HepG2 (cell line): ENCODE results near the gene ORC1. TPM values are rescaled to one million over a fixed set of nuclear protein-coding genes. Genes with fewer than 3 reads are reported as not detected.

ENCODE experiments used
- ATAC-seq: fragments of 200-7000 bp; cut with Tn5 transposase; 3 replicates; pipeline ENCODE4 v1.9.1; 2020; ENCODE audit warnings: mild to moderate bottlenecking, moderate library complexity
- BruUV-seq: library from RNA; stranded (reverse); fragments of 400-500 nt; replicated peaks from 2 replicates; lab custom pipeline; 2021; lab: Mats Ljungman, UMichigan
- CTCF ChIA-PET: fragments of 300-600 bp; formaldehyde crosslinking; extraction: SDS; loops from one replicate; lab custom pipeline; 2021; ENCODE audit warnings: low total read pairs, inconsistent platforms, low intra/inter-chr PET ratio; lab: Yijun Ruan, JAX
- POLR2A ChIA-PET: fragments of 350-600 bp; sonication (Branson Sonifier 250); formaldehyde crosslinking; loops from one replicate; lab custom pipeline; 2020; ENCODE audit warnings: antibody characterized with exemption, inconsistent platforms; lab: Yijun Ruan, JAX
- DNase-seq: peaks from one replicate; pipeline ENCODE4 v3.0.0-alpha.2; 2015; ENCODE audit warnings: low spot score
- FAIRE-seq: peaks from 3 replicates; lab custom pipeline; 2011; peaks lifted over from hg19 to GRCh38; lab: Jason Lieb, UNC
- H2AFZ ChIP-seq: one replicate; pipeline ENCODE4 v1.6.1; 2011; ENCODE audit warnings: low read length, inconsistent platforms
- H3K27ac ChIP-seq: fragments of 300-600 bp; 3 replicates; pipeline ENCODE4 v1.8.0; 2011; ENCODE audit warnings: mixed run types, mild to moderate bottlenecking, mixed read lengths, low read length, inconsistent platforms; ENCODE audit not compliant: insufficient read depth; ENCODE audit errors: extremely low read length
- H3K27me3 ChIP-seq, 2 experiments: fragments of 200-600 bp in 1 of 2; 2 replicates in 1 of 2; 3 replicates in 1 of 2; pipeline versions ENCODE4 v1.6.0 to v1.8.0; 2011; ENCODE audit warnings: low read length in 2 of 2, mild to moderate bottlenecking in 2 of 2, moderate library complexity in 2 of 2, inconsistent platforms in 1 of 2; ENCODE audit not compliant: insufficient read depth in 2 of 2, control insufficient read depth in 1 of 2
- H3K36me3 ChIP-seq, 2 experiments: fragments of 200-600 bp in 1 of 2; replicated peaks in 1 of 2; 2 replicates in 1 of 2; 3 replicates in 1 of 2; pipeline versions ENCODE4 v1.5.1 to v1.8.0; 2011; ENCODE audit warnings: low read length in 2 of 2, inconsistent platforms in 1 of 2; ENCODE audit not compliant: insufficient read depth in 2 of 2, control insufficient read depth in 1 of 2
- H3K4me1 ChIP-seq: 2 replicates; pipeline ENCODE4 v1.5.1; 2012; ENCODE audit warnings: low read length, inconsistent platforms; ENCODE audit not compliant: insufficient read depth
- H3K4me2 ChIP-seq: 2 replicates; pipeline ENCODE4 v1.6.0; 2011; ENCODE audit warnings: low read depth, low read length, inconsistent platforms
- H3K4me3 ChIP-seq, 3 experiments: fragments of 200-600 bp in 1 of 3; sonication (generic), shearing (Covaris generic) in 1 of 3; replicated peaks in 1 of 3; 2 replicates each; pipeline ENCODE4 v1.5.1; 2011 to 2016; ENCODE audit warnings: low read length in 3 of 3, inconsistent platforms in 2 of 3, low read depth in 2 of 3, mild to moderate bottlenecking in 2 of 3, control low read depth in 1 of 3, mixed read lengths in 1 of 3; ENCODE audit not compliant: insufficient read depth in 1 of 3
- H3K79me2 ChIP-seq: one replicate; pipeline ENCODE4 v1.6.1; 2011; ENCODE audit warnings: low read length, inconsistent platforms; ENCODE audit not compliant: insufficient read depth
- H3K9ac ChIP-seq: 2 replicates; pipeline ENCODE4 v1.6.0; 2011; ENCODE audit warnings: mild to moderate bottlenecking, low read depth, low read length, inconsistent platforms; ENCODE audit not compliant: insufficient read depth
- H3K9me3 ChIP-seq: 2 replicates; pipeline ENCODE4 v1.5.1; 2012; ENCODE audit warnings: mild to moderate bottlenecking, low read length
- H4K20me1 ChIP-seq: 2 replicates; pipeline ENCODE4 v1.6.0; 2011; ENCODE audit warnings: inconsistent platforms, mild to moderate bottlenecking, low read length, moderate library complexity; ENCODE audit not compliant: insufficient read depth
- ATF3 ChIP-seq: sonication (generic); formaldehyde crosslinking; IDR thresholded peaks from 2 replicates; pipeline ENCODE4 v1.4.0; 2020; ENCODE audit warnings: missing genetic modification reagents
- BHLHE40 ChIP-seq: IDR thresholded peaks from 2 replicates; pipeline ENCODE4 v1.6.1; 2011; ENCODE audit warnings: low read length, improper control_type of control experiment
- CHD4 ChIP-seq: fragments of 200-600 bp; sonication (generic); IDR thresholded peaks from 2 replicates; pipeline ENCODE4 v1.7.0; 2017; ENCODE audit warnings: mild to moderate bottlenecking, low read length, borderline replicate concordance
- HES4 ChIP-seq: sonication (generic); formaldehyde crosslinking; IDR thresholded peaks from 2 replicates; pipeline ENCODE4 v1.9.0; 2021; ENCODE audit warnings: mild to moderate bottlenecking, missing genetic modification reagents, borderline replicate concordance
- HOXA3 ChIP-seq: sonication (generic); formaldehyde crosslinking; IDR thresholded peaks from 2 replicates; pipeline ENCODE4 v1.5.0; 2020; ENCODE audit warnings: missing genetic modification reagents
- ZNF101 ChIP-seq: sonication (generic); formaldehyde crosslinking; IDR thresholded peaks from 2 replicates; pipeline ENCODE4 v1.4.0; 2020; ENCODE audit warnings: mild to moderate bottlenecking, low read depth, missing genetic modification reagents, borderline replicate concordance
- ZNF879 ChIP-seq: sonication (generic); formaldehyde crosslinking; IDR thresholded peaks from 2 replicates; pipeline ENCODE4 v1.8.1; 2023; ENCODE audit warnings: missing genetic modification reagents
- WGBS: methylation state at CpG from one replicate; pipeline ENCODE4 v1.1.6; 2017; ENCODE audit warnings: low lambda C conversion rate; 5-methylcytosine and 5-hydroxymethylcytosine counted together
- in situ Hi-C: cut with HindIII; loops from 2 replicates; pipeline ENCODE4 v1.10.0; 2017; ENCODE audit warnings: low pct_unique_long_range_greater_than_20kb; ENCODE audit not compliant: extremely low pct_ligation_motif_present
- intact Hi-C: fragments of 100-400 bp; cut with micrococcal nuclease; formaldehyde crosslinking; loops from one replicate; pipeline ENCODE4 v1.10.0; 2022; ENCODE audit not compliant: unreplicated experiment
- polyA plus RNA-seq, 8 experiments: library from polyadenylated mRNA; depleted of rRNA in 3 of 8; stranded (reverse) in 7 of 8; unstranded in 1 of 8; fragments of >200 nt; fragmentation: Illumina TruSeq in 4 of 8; extraction: Trizol in 4 of 8; gene quantifications; 2 replicates each; pipeline versions ENCODE4 v1.2.1 to v1.2.3, GENCODE V29; 2011 to 2016; ENCODE audit warnings: low read depth in 4 of 8, missing spikeins in 1 of 8, mixed read lengths in 1 of 8; ENCODE audit not compliant: insufficient read depth in 1 of 8
- total RNA-seq, 5 experiments: library from RNA; depleted of rRNA; stranded (reverse); fragments of >200 nt; fragmentation: Illumina TruSeq; extraction: Trizol; gene quantifications; 2 replicates each; pipeline ENCODE4 v1.2.3, GENCODE V29; 2016; ENCODE audit warnings: low read depth in 1 of 5

Gene ORC1
- total and polyA plus RNA-seq, 2 of the 13 experiments (the other 11 are each of a cell fraction or from before 2014, with no cell fraction given), result 7.0 to 23.5 TPM

DNA sequence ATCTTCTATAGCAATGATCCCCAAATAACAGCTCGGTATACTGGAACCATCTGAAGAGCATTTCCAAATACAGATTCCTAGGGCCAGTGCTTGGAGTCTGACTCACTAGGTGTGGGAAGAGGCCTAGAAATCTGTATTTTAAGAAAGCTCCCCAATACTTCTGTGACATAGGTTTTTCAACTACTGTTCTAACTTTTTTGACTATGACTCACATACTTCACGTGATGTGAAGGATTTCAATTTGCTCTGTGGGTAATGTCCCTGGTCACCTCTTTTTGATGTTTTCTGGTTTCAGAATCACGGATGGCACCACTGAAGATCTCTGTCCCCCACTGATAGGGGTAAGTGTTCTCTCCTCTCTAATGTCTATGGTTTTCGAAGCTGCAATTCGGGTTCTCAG, 11.0 kb downstream of the ORC1 start:
- Histone ChIP-seq H3K4me1 (no peaks in the 10 kb centered on the region), H3K4me3 (no peak overlapping the region), H3K27ac (no peak overlapping the region), H4K20me1 (no peaks in the 10 kb centered on the region), H2AFZ (no peak overlapping the region), H3K79me2 (no peaks in the 10 kb centered on the region), H3K9ac (no peak overlapping the region), H3K4me2 (no peak overlapping the region), H3K36me3 (peaks cover 4 to 52% of the 10 kb centered on the region in 2 experiments; a peak in 4 of 5 replicates), H3K27me3 (no peaks in the 10 kb centered on the region), H3K9me3 (no peaks in the 10 kb centered on the region)
- DNase-seq, result no peak
- in situ Hi-C loops (no loop called here), intact Hi-C loops (no loop called here)
- CTCF ChIA-PET, result no interaction called here
- WGBS, result 93% methylated on average over 5 of the region's 5 CpGs
- BruUV-seq, result no TSS peak
- FAIRE-seq, result no peak
- POLR2A ChIA-PET, result no interaction called here
- no peak for ATAC-seq
- no peak for TF ChIP-seq ZNF101 (CRISPR knock-in tag)
- TF ChIP-seq ZNF879 (CRISPR knock-in tag), result no peak
- TF ChIP-seq ATF3, result no peak
- no peak for TF ChIP-seq HOXA3 (CRISPR knock-in tag)
- no peak for TF ChIP-seq CHD4
- TF ChIP-seq BHLHE40, result no peak

DNA sequence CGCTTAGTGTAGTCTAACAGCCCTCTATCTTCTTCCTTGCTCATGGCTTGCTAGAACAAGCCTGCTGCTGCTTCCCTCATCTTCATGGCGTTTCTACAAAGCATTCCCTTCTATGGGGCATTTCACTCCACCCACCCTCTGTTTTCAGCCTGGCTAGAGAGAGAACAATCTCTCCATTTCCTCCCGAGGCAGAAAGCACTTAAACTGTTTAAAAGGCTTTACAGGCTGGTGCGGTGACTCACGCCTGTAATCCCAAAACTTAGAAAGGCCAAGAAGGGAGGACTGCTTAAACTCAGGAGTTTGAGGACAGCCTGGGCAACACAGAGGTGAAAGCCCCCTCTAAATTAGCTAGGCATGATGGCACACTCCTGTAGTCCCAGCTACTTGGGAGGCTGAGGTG, 17.8 kb downstream of the ORC1 start:
- Histone ChIP-seq H3K9me3 (no peaks in the 10 kb centered on the region), H4K20me1 (no peaks in the 10 kb centered on the region), H3K79me2 (no peaks in the 10 kb centered on the region), H3K9ac (no peak overlapping the region), H3K27ac (no peak overlapping the region), H3K4me1 (no peaks in the 10 kb centered on the region), H2AFZ (no peak overlapping the region), H3K4me3 (no peak overlapping the region), H3K4me2 (no peak overlapping the region), H3K36me3 (peaks cover 8 to 62% of the 10 kb centered on the region in 2 experiments), H3K27me3 (no peaks in the 10 kb centered on the region)
- CTCF ChIA-PET, result no interaction called here
- DNase-seq (no peak), ATAC-seq (no peak), FAIRE-seq (no peak)
- no TSS peak for BruUV-seq
- WGBS, result 94% methylated on average over 5 of the region's 5 CpGs
- intact Hi-C loops (no loop called here), in situ Hi-C loops (no loop called here)
- POLR2A ChIA-PET, result no interaction called here
- no peak for TF ChIP-seq HES4 (CRISPR knock-in tag)
